HG03469 (cell line): Measurements from ENCODE around the gene AGRP.
"Not testable (repeated sequence)": the region's sequence is repeated elsewhere in the genome, so short reads cannot be mapped to it uniquely, and the experiment has no call there.

Source experiments
- ATAC-seq: cut with Tn5 transposase; IDR thresholded peaks from one replicate; pipeline ENCODE4 v1.9.1; 2021; ENCODE audit warnings: mild to moderate bottlenecking, moderate library complexity, moderate number of reproducible peaks; ENCODE audit not compliant: unreplicated experiment

The AGRP gene

GRCh38 chr16:67504031-67505021 lies 21.0 kb upstream of the AGRP start:
- ATAC-seq = no peak

DNA sequence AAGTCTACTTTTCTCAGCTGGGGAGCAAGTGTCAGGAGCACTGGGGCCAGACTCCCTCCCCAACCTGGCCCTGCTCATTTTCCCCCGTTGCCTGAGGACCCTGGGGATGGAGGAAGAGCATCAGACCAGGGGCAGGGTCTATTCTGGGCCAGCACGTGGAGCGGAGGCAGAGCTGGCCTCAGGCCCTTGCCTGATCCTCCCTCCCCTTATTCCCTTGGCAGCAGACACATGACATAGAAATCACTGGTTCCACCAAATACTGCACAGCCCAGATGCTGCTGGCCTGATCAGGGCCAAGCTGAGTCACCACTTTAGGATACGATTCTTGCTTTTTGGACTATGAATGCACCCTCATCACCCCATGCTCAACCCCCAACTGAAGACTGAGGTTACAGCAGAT lies 15.8 kb upstream of the AGRP start:
- no peak for ATAC-seq

DNA sequence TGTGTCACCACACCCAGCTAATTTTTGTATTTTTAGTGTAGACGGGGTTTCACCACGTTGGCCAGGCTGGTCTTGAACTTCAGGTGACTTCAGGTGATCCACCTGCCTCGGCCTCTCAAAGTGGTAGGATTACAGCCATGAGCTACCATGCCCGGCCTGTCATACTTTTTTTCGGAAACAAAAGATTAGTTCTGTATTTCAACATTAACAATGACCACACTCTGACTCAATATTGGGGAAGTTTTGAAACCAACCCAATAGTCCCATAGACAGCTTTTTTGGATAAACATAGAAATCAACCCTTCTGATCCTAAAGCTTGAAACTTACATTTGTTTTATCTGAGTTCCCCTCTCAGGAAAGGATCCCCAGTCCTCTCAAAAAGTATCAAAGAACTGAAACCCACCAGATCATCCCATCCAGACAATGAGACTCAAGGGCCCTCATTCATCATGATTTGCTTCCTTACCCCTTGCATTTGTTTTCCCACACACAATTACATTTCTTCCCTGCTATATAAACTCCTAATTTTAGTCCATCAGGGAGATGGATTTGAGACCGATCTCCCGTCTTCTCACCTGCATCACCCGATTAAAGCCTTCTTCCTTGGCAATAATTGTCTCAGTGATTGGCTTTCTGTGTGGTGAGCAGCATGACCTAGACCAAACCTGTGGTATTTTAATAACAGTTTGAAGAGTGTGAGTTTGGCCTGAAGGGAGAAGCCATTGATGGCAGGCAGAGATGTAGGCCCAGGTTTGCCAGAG lies 7.2 kb upstream of the AGRP start:
- ATAC-seq = no peak

- no peak for ATAC-seq
Measured at GRCh38 chr16:67489401-67490083, 6.2 kb upstream of the AGRP start.

- not testable (repeated sequence) for ATAC-seq
Measured at GRCh38 chr16:67487561-67487960, 4.2 kb upstream of the AGRP start.

- ATAC-seq = no peak
Measured at GRCh38 chr16:67486805-67487204, 3.5 kb upstream of the AGRP start.

- no peak for ATAC-seq
Measured at GRCh38 chr16:67483731-67484525, 581 bp upstream of the AGRP start.

GRCh38 chr16:67482233-67482924 lies 968 bp downstream of the AGRP start:
- ATAC-seq = no peak

DNA sequence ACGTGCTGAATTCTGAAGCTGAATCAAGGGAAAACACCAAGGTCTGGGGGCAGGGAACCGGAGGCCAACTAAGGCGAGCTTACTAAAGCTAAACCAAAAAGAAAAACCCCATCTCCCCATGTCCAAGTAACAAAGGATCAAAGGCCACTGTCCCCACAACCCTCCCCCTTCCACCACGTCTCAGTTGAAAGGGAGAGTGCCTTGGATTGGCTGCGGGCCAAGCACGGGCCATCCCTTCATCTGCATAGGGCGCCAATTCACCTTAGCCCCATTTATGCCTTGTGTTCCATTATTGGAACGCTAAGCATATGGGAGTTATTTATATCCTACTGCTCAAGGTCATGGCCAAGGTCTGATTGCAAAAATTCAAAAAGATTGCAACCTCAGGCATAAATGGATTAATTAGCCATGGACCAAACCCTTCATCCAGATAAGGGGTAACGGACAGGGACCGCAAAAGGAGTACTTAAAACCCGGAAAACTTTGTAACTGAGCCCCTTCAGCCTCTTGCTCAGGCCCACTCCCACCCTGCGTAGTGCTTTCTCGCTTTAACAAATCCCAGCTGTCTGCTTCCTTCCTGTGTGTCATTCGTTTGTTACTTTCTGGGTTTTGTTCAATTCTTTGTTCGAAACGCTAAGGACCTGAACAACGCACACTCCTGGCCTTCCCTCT lies 1.6 kb downstream of the AGRP start:
- ATAC-seq = no peak

GRCh38 chr16:67480833-67481560 lies 2.4 kb downstream of the AGRP start, which contains the start of gene ATP6V0D1:
Gene ATP6V0D1, minus strand, starts transcription at chr16:67481157. Its CDS starts 71 bp downstream, at chr16:67481086.
- ATAC-seq = peak; percentile 77

GRCh38 chr16:67477960-67478554 lies 5.3 kb downstream of the AGRP start:
- no peak for ATAC-seq

DNA sequence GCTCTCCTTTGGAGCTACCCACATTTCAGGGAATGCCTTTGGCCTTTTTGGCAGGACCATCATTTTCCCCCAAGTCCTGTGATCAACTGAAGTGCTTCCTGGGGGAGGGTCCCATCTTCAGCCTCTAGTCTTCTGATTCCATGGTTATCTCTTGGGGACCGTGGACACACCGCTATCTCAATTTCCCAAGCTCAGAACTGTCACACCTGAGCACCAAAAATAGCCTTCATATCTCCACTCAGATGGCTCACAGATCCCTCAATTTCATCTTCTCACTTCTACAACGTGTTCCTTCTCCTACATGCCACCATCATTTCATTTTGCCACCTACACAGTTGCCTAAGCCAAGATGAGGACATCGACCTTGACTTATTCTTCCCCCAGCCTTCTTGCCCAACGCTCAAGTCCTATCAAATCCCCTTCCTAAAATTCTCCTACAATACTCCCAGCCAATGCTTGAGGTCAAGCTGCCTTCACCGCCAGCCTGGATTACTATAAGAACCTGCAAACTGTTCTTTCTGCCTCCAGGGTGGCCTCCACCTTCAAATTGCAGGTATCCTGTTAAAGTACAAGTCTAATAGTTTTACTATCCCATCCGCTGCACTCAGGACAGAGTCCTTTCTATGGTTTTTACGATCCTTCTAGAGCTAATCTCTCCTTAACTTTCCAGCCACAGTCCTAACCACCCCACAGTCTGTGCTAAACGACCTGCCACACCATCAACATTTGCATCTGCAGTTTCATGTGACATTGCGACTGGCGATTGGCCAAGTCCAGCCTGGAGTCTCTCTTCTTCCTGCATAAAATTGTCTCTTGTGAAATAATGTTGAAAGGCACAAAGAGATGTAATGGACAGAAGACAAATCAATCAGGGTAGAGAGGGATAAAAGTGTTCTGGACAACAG lies 8.5 kb downstream of the AGRP start:
- ATAC-seq = no peak

DNA sequence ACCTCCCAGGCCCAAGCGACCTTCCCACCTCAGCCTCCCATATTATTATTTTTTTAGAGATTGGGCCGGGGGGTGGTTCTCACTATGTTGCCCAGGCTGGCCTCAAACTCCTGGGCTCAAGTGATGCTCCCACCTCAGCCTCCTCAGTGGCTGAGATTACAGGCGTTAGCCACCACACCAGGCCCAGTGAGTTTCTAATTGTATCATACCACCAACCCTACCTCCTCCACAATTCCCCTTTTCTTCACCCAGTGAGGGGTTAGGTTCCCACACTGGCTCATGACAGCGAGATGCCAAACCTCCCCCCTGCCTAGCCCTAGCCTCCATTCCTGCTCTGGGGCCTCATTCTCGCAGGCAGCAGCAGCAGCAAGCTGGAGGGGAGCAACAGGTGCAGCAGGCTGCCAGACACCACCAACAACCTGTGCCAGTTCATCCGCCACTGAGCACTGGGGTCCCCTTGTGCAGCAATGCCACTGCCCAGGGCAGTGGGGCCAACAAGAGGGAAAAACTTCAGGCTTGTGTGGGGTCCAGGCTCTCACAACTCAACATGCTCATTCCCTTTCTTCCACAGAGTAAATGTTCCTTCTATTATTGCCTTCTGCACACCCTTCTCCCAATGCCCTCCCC lies 11.5 kb downstream of the AGRP start:
- no peak for ATAC-seq

GRCh38 chr16:67470359-67470758 lies 13.0 kb downstream of the AGRP start:
- ATAC-seq = no peak

DNA sequence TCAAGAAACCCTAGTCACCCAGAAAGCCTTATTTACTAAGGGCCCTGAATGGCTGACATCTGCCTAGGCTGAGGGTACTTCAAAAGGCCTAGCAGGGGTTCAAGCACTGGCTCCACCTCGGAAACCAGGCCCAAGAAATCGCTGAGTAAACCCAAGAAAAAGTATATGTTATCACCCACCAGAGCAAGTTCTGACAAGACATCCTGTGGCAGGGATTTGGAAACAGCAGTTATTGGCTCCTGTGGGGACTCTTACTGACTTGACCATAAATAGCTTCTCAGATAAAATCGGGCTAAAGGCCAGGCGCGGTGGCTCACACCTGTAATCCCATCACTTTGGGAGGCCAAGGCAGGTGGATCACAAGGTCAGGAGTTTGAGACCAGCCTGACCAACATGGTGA lies 14.6 kb downstream of the AGRP start:
- no peak for ATAC-seq

DNA sequence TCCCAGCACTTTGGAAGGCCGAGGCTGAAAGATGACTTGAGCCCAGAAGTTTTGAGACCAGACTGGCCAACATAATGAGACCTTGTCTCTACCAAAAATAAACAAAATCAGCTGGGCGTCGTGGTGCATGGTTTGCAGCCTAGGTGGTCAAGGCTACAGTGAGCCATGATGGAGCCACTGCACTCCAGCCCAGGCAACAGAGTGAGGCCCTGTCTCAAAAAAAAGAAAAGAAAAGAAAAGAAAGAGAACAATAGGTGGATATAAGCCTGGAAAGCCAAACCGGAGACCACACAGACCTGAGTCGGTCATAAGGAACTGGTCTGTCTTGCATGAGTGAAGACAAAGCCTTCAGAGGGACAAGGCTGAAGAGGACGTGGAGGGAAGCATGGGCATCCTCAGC lies 16.8 kb downstream of the AGRP start:
- no peak for ATAC-seq

DNA sequence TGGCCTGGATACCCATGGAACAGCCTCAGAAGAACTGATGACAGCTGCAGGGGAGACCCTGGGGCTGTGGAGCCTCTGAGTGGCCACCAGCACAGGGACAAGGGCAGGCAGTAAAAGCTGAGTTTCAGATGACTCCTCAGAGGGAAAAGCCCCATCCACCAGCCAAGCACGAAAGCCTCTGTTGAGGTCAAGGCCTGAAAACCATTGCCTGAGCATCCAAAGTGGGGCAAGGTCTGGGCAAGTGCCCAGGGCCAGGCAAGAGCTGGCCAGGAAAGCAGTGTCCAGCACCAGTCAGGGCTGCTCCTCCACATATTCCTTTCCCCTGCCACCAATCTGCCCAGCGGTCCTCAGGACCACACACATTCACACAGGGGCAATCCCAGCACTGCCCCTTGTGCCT lies 18.8 kb downstream of the AGRP start:
- ATAC-seq = no peak
